HCT116 (cell line): Measurements from ENCODE around the gene FGF14. TPM values are rescaled to one million over a fixed set of nuclear protein-coding genes. Genes with fewer than 3 reads are reported as not detected.

Experiments used
- ATAC-seq: fragments of 200-7000 bp; cut with Tn5 transposase; 2 replicates; pipeline ENCODE4 v1.9.1; 2020; ENCODE audit warnings: mild to moderate bottlenecking, moderate library complexity
- BruUV-seq: library from RNA; stranded (reverse); fragments of 400-500 nt; replicated peaks from 2 replicates; lab custom pipeline; 2021; lab: Mats Ljungman, UMichigan
- CTCF ChIA-PET: fragments of 300-600 bp; sonication (Branson Sonifier 250); formaldehyde crosslinking; loops from one replicate; lab custom pipeline; 2021; ENCODE audit warnings: antibody characterized with exemption; lab: Charles Lee
- POLR2A ChIA-PET: fragments of 300-600, 350-600 bp; sonication (Branson Sonifier 250); formaldehyde crosslinking; loops from one replicate; lab custom pipeline; 2021; ENCODE audit warnings: antibody characterized with exemption; lab: Charles Lee
- RAD21 ChIA-PET, 2 experiments: fragments of 300-600 bp; sonication (Branson Sonifier 250); formaldehyde crosslinking; loops; one replicate each; lab custom pipeline; 2023; ENCODE audit warnings: low total read pairs in 2 of 2; ENCODE audit not compliant: uncharacterized antibody in 2 of 2, unreplicated experiment in 2 of 2, low non-redundant PET in 1 of 2; lab: Charles Lee
- DNase-seq: peaks from one replicate; pipeline ENCODE4 v3.0.0-alpha.2; 2010; ENCODE audit warnings: low read depth, low spot score
- H2AFZ ChIP-seq: fragments of 200-600 bp; shearing (Covaris generic), sonication (generic); 2 replicates; pipeline ENCODE4 v1.6.1; 2017; ENCODE audit warnings: low read depth, mixed run types, mixed read lengths, antibody characterized with exemption, low read length; ENCODE audit not compliant: poor library complexity, severe bottlenecking
- H3K27ac ChIP-seq: 2 replicates; pipeline ENCODE4 v1.5.1; 2012; ENCODE audit warnings: low read depth, low read length
- H3K27me3 ChIP-seq: fragments of 200-600 bp; sonication (generic); 2 replicates; pipeline ENCODE4 v1.6.1; 2016; ENCODE audit warnings: mixed run types, low read length, mixed read lengths; ENCODE audit not compliant: insufficient read depth
- H3K36me3 ChIP-seq, 2 experiments: fragments of 200-500 bp in 1 of 2; fragments of 200-600 bp in 1 of 2; sonication (Bioruptor generic) in 1 of 2; sonication (generic) in 1 of 2; 2 replicates each; pipeline versions ENCODE4 v1.5.1 to v1.6.1; 2014 to 2016; ENCODE audit warnings: low read length in 2 of 2, inconsistent platforms in 1 of 2, mixed read lengths in 1 of 2, mixed run types in 1 of 2; ENCODE audit not compliant: insufficient read depth in 2 of 2, control insufficient read depth in 1 of 2
- H3K4me1 ChIP-seq, 2 experiments: fragments of 200-600 bp in 1 of 2; sonication (generic) in 1 of 2; 2 replicates each; pipeline versions ENCODE4 v1.5.1 to v1.6.1; 2012 to 2017; ENCODE audit warnings: low read length in 2 of 2, inconsistent platforms in 1 of 2, mild to moderate bottlenecking in 1 of 2, mixed read lengths in 1 of 2, mixed run types in 1 of 2, moderate library complexity in 1 of 2; ENCODE audit not compliant: insufficient read depth in 2 of 2, control insufficient read depth in 1 of 2
- H3K4me2 ChIP-seq: fragments of 200-600 bp; sonication (generic); 2 replicates; pipeline ENCODE4 v1.6.1; 2017; ENCODE audit warnings: mixed run types, low read length, mixed read lengths
- H3K4me3 ChIP-seq, 2 experiments: fragments of 200-600 bp in 1 of 2; sonication (generic) in 1 of 2; replicated peaks in 1 of 2; 2 replicates each; pipeline ENCODE4 v1.5.1; 2011 to 2016; ENCODE audit warnings: low read length in 2 of 2, control low read depth in 1 of 2, low read depth in 1 of 2, mild to moderate bottlenecking in 1 of 2, mixed read lengths in 1 of 2, mixed run types in 1 of 2
- H3K79me2 ChIP-seq: fragments of 200-600 bp; sonication (generic); 2 replicates; pipeline ENCODE4 v1.6.1; 2017; ENCODE audit warnings: mild to moderate bottlenecking, mixed run types, low read length, moderate library complexity, mixed read lengths; ENCODE audit not compliant: insufficient read depth
- H3K9ac ChIP-seq: fragments of 200-600 bp; sonication (generic); 2 replicates; pipeline ENCODE4 v1.6.1; 2016; ENCODE audit warnings: low read length, mixed read lengths
- H3K9me2 ChIP-seq: fragments of 200-600 bp; sonication (generic), shearing (Covaris generic); 2 replicates; pipeline ENCODE4 v1.6.1; 2017; ENCODE audit warnings: mixed run types, mild to moderate bottlenecking, moderate library complexity; ENCODE audit not compliant: insufficient read depth
- H3K9me3 ChIP-seq, 2 experiments: fragments of 200-500 bp in 1 of 2; fragments of 200-600 bp in 1 of 2; sonication (Bioruptor generic) in 1 of 2; sonication (generic) in 1 of 2; 2 replicates each; pipeline ENCODE4 v1.6.1; 2014 to 2017; ENCODE audit warnings: low read length in 2 of 2, mixed read lengths in 2 of 2, inconsistent platforms in 1 of 2, low read depth in 1 of 2, mild to moderate bottlenecking in 1 of 2, mixed run types in 1 of 2, moderate library complexity in 1 of 2; ENCODE audit not compliant: control insufficient read depth in 1 of 2, insufficient read depth in 1 of 2
- H4K20me1 ChIP-seq: fragments of 200-600 bp; sonication (generic), shearing (Covaris generic); 2 replicates; pipeline ENCODE4 v1.6.1; 2017; ENCODE audit warnings: mixed run types, mild to moderate bottlenecking, moderate library complexity; ENCODE audit not compliant: insufficient read depth
- CBX3 ChIP-seq: IDR thresholded peaks from 2 replicates; pipeline ENCODE4 v1.6.1; 2012; ENCODE audit warnings: low read depth
- CEBPB ChIP-seq: IDR thresholded peaks from 2 replicates; pipeline ENCODE4 v1.6.1; 2012; ENCODE audit warnings: low read depth
- EGR1 ChIP-seq: IDR thresholded peaks from 2 replicates; pipeline ENCODE4 v1.6.1; 2012; ENCODE audit warnings: low read depth
- ELF1 ChIP-seq: IDR thresholded peaks from 2 replicates; pipeline ENCODE4 v1.6.1; 2012; ENCODE audit warnings: low read depth, borderline replicate concordance
- EZH2phosphoT487 ChIP-seq: fragments of 200-600 bp; IDR thresholded peaks from 2 replicates; pipeline ENCODE4 v1.6.1; 2018; ENCODE audit warnings: antibody characterized with exemption, borderline replicate concordance
- FOSL1 ChIP-seq: IDR thresholded peaks from 2 replicates; pipeline ENCODE4 v1.6.1; 2012; ENCODE audit warnings: low read depth
- JUND ChIP-seq: IDR thresholded peaks from 2 replicates; pipeline ENCODE4 v1.6.1; 2012
- MAX ChIP-seq: IDR thresholded peaks from 2 replicates; pipeline ENCODE4 v1.6.1; 2012
- POLR2AphosphoS5 ChIP-seq: IDR thresholded peaks from 2 replicates; pipeline ENCODE4 v1.6.1; 2011; ENCODE audit warnings: mild to moderate bottlenecking, low read depth, low read length, moderate library complexity
- RAD21 ChIP-seq: IDR thresholded peaks from 2 replicates; pipeline ENCODE4 v1.6.1; 2012; ENCODE audit warnings: low read depth, mild to moderate bottlenecking
- SP1 ChIP-seq: IDR thresholded peaks from 2 replicates; pipeline ENCODE4 v1.6.1; 2012; ENCODE audit warnings: low read depth
- SRF ChIP-seq: IDR thresholded peaks from 2 replicates; pipeline ENCODE4 v1.6.1; 2012; ENCODE audit warnings: low read depth
- TCF7L2 ChIP-seq: IDR thresholded peaks from 2 replicates; pipeline ENCODE4 v1.7.0; 2011; ENCODE audit warnings: borderline replicate concordance, inconsistent platforms; ENCODE audit not compliant: insufficient read depth, insufficient read length; ENCODE audit errors: extremely low read depth
- YY1 ChIP-seq: IDR thresholded peaks from 2 replicates; pipeline ENCODE4 v1.6.1; 2011; ENCODE audit warnings: low read length, low read depth, moderate library complexity, mild to moderate bottlenecking; ENCODE audit not compliant: insufficient replicate concordance; ENCODE audit errors: extremely low read depth
- ZFX ChIP-seq: fragments of 450-650 bp; IDR thresholded peaks from 2 replicates; pipeline ENCODE4 v1.6.1; 2017
- ZNF274 ChIP-seq: fragments of 200-500 bp; sonication (Bioruptor generic); IDR thresholded peaks from 2 replicates; pipeline ENCODE4 v1.6.1; 2014; ENCODE audit warnings: mild to moderate bottlenecking, low read depth, low read length, inconsistent platforms
- intact Hi-C: fragments of 100-400 bp; cut with micrococcal nuclease; formaldehyde crosslinking; loops from 2 replicates; pipeline ENCODE4 v1.10.0; 2022
- total RNA-seq: library from RNA; stranded (reverse); gene quantifications from one replicate; pipeline ENCODE4 v1.2.1, GENCODE V29; 2021; ENCODE audit not compliant: unreplicated experiment
- TF ChIP-seq, protein P1 (sequence below): IDR thresholded peaks from 2 replicates; pipeline ENCODE4 v1.6.1; 2012
- TF ChIP-seq, protein P2 (sequence below): IDR thresholded peaks from 2 replicates; pipeline ENCODE4 v1.6.1; 2012; ENCODE audit warnings: low read depth

Gene FGF14
- total RNA-seq, 1 experiment from 2014 or later: not detected

GRCh38 chr13:101773062-101773461 is 628.8 kb downstream of the FGF14 start:
- TF ChIP-seq ZNF274 (no peak), EZH2phosphoT487 (no peak), EGR1 (no peak), ELF1 (no peak), CBX3 (no peak), RAD21 (no peak), JUND (no peak), SRF (no peak), MAX (no peak), CEBPB (no peak)
- TF ChIP-seq, protein P1, sequence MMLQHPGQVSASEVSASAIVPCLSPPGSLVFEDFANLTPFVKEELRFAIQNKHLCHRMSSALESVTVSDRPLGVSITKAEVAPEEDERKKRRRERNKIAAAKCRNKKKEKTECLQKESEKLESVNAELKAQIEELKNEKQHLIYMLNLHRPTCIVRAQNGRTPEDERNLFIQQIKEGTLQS: no peak
- Histone ChIP-seq H3K79me2 (no peaks in the 10 kb centered on the region), H2AFZ (no peak overlapping the region), H3K4me3 (no peak overlapping the region), H3K9me2 (no peaks in the 10 kb centered on the region), H3K4me2 (no peak overlapping the region), H3K36me3 (no peaks in the 10 kb centered on the region), H3K9ac (no peak overlapping the region), H3K4me1 (no peaks in the 10 kb centered on the region), H3K27me3 (no peaks in the 10 kb centered on the region), H3K9me3 (peaks cover 0 to 9% of the 10 kb centered on the region in 2 experiments; a peak in 1 of 4 replicates), H3K27ac (no peak overlapping the region), H4K20me1 (no peaks in the 10 kb centered on the region)
- RAD21 ChIA-PET: no interaction called here
- CTCF ChIA-PET: interaction anchor here (1.2 kb wide), 1 partner anchor 783 kb away, joined by 3 read pairs; no protein-coding TSS in a partner anchor
- DNase-seq (no peak), ATAC-seq (no peak)
- no TSS peak for BruUV-seq
- POLR2A ChIA-PET: no interaction called here
- intact Hi-C loops: no loop called here

DNA sequence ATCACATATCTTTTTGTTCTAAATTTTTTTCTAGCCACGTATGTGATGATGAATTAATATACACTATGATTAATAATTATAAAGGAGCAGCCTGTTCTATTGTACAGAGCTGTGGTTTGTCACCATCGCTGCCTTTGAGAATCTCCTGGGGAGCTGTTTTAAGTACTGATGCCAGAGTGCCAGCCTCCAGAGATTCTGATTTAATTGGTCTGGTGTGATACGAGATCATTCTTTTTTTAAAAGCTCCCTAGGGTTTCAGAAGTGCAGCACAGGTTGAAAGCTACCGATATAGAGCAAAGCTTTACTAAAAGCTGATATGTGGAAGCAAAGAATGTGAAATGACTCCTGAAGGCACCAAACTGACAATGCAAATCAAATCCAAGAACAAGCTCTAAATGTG is 634.7 kb downstream of the FGF14 start:
- Histone ChIP-seq H3K9ac (no peak overlapping the region), H3K4me2 (no peak overlapping the region), H3K79me2 (no peaks in the 10 kb centered on the region), H3K27ac (no peak overlapping the region), H3K4me1 (no peaks in the 10 kb centered on the region), H3K36me3 (no peaks in the 10 kb centered on the region), H2AFZ (no peak overlapping the region), H3K9me3 (peaks cover 0 to 3% of the 10 kb centered on the region in 2 experiments; a peak in 2 of 4 replicates), H3K4me3 (no peak overlapping the region), H3K9me2 (no peaks in the 10 kb centered on the region), H4K20me1 (no peaks in the 10 kb centered on the region), H3K27me3 (no peaks in the 10 kb centered on the region)
- intact Hi-C loops: no loop called here
- CTCF ChIA-PET: no interaction called here
- POLR2A ChIA-PET: no interaction called here
- TF ChIP-seq YY1 (no peak), EZH2phosphoT487 (no peak), ZFX (no peak), SP1 (no peak), FOSL1 (no peak), MAX (no peak), POLR2AphosphoS5 (no peak), TCF7L2 (no peak), ELF1 (no peak)
- TF ChIP-seq, protein P2, sequence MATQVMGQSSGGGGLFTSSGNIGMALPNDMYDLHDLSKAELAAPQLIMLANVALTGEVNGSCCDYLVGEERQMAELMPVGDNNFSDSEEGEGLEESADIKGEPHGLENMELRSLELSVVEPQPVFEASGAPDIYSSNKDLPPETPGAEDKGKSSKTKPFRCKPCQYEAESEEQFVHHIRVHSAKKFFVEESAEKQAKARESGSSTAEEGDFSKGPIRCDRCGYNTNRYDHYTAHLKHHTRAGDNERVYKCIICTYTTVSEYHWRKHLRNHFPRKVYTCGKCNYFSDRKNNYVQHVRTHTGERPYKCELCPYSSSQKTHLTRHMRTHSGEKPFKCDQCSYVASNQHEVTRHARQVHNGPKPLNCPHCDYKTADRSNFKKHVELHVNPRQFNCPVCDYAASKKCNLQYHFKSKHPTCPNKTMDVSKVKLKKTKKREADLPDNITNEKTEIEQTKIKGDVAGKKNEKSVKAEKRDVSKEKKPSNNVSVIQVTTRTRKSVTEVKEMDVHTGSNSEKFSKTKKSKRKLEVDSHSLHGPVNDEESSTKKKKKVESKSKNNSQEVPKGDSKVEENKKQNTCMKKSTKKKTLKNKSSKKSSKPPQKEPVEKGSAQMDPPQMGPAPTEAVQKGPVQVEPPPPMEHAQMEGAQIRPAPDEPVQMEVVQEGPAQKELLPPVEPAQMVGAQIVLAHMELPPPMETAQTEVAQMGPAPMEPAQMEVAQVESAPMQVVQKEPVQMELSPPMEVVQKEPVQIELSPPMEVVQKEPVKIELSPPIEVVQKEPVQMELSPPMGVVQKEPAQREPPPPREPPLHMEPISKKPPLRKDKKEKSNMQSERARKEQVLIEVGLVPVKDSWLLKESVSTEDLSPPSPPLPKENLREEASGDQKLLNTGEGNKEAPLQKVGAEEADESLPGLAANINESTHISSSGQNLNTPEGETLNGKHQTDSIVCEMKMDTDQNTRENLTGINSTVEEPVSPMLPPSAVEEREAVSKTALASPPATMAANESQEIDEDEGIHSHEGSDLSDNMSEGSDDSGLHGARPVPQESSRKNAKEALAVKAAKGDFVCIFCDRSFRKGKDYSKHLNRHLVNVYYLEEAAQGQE: no peak
- BruUV-seq: no TSS peak
- DNase-seq (no peak), ATAC-seq (no peak)
- RAD21 ChIA-PET: no interaction called here
